ENCODE results near the gene LRRC4.

GRCh38 chr7:127997226-127997922 lies 33.9 kb downstream of the LRRC4 start:
- TF ChIP-seq POLR2A (IDR thresholded peaks at IDR 0.05) (no peak), CTCF (IDR thresholded peaks at IDR 0.05 in 8 of 11, conservative IDR thresholded peaks at IDR 0.05 in 3 of 11) (no peak), POLR2AphosphoS5 (IDR thresholded peaks at IDR 0.05) (no peak)

Measured in spleen (tissue), 7 donors.